GM10266 (cell line): ENCODE results near the gene CBX6.

Source experiments
- DNase-seq: peaks from one replicate; pipeline ENCODE4 v3.0.0; 2012; ENCODE audit errors: extremely low spot score
- TF ChIP-seq, protein P1 (sequence below): IDR thresholded peaks from 2 replicates; pipeline ENCODE4 v1.5.1; 2012; ENCODE audit warnings: mild to moderate bottlenecking, low read depth; ENCODE audit not compliant: control insufficient read depth, insufficient read depth; ENCODE audit errors: missing control alignments

CBX6 gene

DNA sequence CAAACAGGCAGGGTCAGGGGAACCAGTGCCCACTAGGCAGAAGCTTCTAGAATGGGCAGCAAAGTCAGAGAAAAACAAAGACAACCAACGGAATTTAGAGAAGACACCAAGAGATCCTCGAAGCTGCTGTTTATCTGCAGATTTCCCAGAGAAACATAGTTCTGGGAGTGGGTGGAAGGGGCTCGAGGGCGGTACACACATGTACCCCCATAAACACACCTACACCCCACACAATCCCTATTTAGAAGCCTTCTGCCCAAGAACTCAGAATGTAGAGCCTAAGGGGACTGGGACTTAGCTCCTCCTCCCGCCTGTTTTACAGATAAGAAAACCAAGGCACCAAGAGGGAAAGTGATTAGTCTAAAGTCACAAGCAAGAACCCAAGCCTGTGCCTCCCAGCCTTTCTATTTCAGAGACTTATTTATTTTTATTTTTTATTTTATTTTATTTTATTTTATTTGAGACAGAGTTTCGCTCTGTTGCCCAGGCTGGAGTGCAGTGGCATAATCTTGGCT is 34.5 kb downstream of the CBX6 start:
- TF ChIP-seq, protein P1, sequence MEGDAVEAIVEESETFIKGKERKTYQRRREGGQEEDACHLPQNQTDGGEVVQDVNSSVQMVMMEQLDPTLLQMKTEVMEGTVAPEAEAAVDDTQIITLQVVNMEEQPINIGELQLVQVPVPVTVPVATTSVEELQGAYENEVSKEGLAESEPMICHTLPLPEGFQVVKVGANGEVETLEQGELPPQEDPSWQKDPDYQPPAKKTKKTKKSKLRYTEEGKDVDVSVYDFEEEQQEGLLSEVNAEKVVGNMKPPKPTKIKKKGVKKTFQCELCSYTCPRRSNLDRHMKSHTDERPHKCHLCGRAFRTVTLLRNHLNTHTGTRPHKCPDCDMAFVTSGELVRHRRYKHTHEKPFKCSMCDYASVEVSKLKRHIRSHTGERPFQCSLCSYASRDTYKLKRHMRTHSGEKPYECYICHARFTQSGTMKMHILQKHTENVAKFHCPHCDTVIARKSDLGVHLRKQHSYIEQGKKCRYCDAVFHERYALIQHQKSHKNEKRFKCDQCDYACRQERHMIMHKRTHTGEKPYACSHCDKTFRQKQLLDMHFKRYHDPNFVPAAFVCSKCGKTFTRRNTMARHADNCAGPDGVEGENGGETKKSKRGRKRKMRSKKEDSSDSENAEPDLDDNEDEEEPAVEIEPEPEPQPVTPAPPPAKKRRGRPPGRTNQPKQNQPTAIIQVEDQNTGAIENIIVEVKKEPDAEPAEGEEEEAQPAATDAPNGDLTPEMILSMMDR = no peak
- DNase-seq = no peak

DNA sequence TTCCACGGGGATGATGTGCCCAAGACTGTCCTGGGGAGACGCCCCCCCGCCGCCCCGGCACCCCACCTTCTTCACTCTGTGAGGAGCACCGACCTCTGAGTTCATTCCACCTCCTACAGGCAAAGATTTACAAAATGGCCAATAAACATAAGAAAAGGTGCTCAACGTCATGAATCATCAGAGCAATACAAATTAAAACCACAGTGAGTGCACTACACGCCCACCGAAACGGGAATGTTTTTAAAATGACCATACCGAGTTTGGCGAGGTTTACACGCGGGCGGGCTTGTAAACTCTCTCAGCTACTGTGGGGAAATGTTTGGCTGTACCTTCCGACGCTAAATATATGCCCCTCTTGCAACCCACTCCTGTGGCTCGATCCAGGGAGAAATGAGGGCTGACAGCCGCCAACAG is 36.1 kb downstream of the CBX6 start:
- no peak for DNase-seq
- TF ChIP-seq, protein P1 = no peak

DNA sequence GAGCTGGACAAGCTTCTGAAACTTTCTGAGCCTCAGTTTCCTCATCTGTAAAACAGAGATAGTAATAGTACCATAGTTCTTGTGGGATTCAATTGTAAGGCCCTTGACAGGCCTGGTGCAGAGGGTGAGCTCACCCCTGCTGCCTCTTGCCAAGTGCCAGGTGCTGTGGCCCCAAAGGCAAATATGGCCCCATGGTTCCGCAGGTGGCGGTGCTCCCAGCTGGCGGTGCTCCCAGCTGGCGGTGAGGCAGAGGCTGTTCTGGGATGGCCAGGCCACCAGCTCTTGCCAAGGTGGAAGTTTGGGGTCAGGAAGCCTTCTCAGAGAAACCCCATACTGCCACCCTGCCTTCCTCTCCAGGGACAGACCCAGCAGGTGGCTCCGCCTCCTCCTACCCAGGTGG is 37.0 kb downstream of the CBX6 start:
- DNase-seq = no peak
- TF ChIP-seq, protein P1 = no peak

DNA sequence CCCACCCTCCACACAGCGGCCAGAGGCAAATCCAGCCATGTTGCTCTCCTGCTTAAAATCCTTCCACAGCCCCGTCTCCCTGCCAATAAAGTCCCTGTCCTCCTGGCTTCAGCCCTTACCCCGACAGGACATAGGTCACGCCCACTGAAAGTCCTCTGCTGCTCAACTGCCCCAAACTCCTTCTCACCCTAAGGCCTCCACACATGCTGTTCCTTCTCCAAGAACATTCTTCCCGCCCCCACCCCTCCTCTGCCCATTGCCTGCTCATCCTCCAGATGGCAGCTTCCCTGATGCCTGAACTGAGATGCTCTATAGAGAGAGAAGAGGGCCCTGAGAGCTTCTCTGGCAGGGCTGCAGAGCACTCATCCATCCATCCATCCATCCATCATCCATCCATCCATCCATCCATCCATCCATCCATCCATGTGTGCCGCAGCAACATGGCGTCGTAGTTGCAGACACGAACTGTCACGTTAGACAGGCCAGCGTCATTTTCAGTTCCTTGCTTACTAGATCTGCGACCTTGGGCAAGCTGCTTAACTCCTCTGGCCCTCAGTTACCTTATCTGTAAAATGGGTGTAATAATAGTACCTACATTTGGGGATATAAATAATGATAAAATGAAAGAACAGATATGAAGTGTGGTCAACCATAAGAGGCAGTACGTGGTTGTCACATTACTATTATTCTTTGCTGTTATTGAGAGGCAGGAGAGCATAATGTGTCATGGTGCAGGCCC is 37.6 kb downstream of the CBX6 start:
- TF ChIP-seq, protein P1 = no peak
- no peak for DNase-seq

DNA sequence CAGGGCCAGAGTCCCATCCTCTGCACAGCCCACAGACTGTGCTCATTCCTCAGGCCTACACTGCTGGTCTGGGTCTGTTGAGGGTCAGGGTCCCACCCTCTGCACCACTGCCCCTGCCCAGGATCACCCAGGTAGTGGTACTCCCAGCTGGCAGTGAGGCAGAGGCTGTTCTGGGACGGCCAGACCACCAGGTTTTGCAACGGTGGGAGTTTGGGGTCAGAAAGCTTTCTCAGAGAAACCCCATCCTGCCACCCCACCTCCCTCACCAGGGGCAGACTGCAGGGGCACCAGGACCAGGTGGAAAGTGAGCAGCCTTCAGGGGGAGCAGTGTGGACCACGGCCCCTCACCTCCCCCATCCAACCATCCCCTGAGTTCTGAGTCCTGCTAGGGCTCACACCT is 39.0 kb downstream of the CBX6 start:
- no peak for DNase-seq
- TF ChIP-seq, protein P1 = no peak

DNA sequence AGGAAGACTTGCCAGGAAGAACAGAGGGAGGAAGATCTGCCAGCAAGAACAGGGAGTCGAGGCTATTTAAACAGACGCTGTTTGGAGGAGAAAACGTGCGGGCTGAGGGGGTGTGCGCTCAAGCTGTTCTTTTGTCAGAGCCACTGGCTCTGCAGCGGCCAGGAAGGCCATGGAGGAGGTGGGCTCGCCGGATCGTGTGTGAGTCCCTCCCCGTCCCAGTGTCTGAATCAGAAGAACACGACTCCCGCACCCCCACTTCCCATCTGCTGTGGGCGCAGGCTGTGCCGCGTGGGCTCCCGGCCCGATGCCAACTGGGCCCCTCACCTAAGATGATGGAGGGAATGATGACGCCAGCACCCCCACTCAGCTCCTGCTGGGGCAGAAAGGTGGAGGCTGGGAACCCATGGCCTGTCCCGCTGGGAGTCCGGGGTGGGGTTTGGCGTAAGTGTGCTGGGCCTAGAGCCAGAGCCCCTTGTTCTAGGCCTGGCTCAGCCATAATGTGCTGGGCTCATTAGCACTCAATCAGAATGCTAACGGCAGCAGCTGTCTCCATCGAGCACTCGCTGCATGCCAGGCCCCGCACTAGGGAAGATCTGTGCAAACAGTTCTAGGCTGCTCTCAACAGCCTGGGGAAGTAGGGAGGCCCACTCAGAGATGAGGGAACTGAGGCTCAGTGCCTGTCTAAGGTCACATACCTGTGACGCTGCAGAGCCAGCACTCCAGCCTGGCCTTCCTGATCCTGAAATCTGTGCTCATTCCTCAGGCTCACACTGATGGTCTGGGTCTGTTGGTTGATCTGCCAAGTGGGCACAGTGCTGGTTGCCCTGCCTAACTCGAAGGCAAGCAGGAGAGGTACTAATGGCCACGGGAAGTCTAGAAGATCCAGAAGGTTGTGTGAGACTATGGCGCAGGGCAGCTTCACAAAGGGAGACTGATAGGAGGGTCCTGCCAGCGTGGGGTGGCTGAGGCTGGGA is 39.7 kb downstream of the CBX6 start:
- DNase-seq = no peak
- TF ChIP-seq, protein P1 = no peak
